ENCODE results near the gene SPATA46. TPM values are rescaled to one million over a fixed set of nuclear protein-coding genes. Genes with fewer than 3 reads are reported as not detected.

Gene SPATA46
- total and polyA plus RNA-seq, 7 donors, result not detected

- H3K27me3 ChIP-seq, result no peaks in the 10 kb centered on the region
- TF ChIP-seq POLR2AphosphoS5 (IDR thresholded peaks at IDR 0.05) (no peak), POLR2A (IDR thresholded peaks at IDR 0.05) (no peak), EP300 (IDR thresholded peaks at IDR 0.05) (no peak)
- TF ChIP-seq, protein P1, sequence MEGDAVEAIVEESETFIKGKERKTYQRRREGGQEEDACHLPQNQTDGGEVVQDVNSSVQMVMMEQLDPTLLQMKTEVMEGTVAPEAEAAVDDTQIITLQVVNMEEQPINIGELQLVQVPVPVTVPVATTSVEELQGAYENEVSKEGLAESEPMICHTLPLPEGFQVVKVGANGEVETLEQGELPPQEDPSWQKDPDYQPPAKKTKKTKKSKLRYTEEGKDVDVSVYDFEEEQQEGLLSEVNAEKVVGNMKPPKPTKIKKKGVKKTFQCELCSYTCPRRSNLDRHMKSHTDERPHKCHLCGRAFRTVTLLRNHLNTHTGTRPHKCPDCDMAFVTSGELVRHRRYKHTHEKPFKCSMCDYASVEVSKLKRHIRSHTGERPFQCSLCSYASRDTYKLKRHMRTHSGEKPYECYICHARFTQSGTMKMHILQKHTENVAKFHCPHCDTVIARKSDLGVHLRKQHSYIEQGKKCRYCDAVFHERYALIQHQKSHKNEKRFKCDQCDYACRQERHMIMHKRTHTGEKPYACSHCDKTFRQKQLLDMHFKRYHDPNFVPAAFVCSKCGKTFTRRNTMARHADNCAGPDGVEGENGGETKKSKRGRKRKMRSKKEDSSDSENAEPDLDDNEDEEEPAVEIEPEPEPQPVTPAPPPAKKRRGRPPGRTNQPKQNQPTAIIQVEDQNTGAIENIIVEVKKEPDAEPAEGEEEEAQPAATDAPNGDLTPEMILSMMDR (IDR thresholded peaks at IDR 0.05), result no peak
- DNase-seq, result no peak
- no peaks in the 10 kb centered on the region for H3K9me3 ChIP-seq
- no peak overlapping the region for H3K27ac ChIP-seq
- intact Hi-C loops (cut with DNase I), result no loop called here
- no peaks in the 10 kb centered on the region for H3K4me1 ChIP-seq
- H3K36me3 ChIP-seq, result no peaks in the 10 kb centered on the region
- 60 to 76% methylated on average over 3 of the region's 3 CpGs for whole genome bisulfite sequencing, 2 donors
- H3K4me3 ChIP-seq, result no peak overlapping the region
These were observed 46.8 kb downstream of the SPATA46 start for GRCh38 chr1:162329826-162330225.

- intact Hi-C loops (cut with DNase I), result no loop called here
- no peak overlapping the region for H3K27ac ChIP-seq
- no peaks in the 10 kb centered on the region for H3K9me3 ChIP-seq
- no peak overlapping the region for H3K4me3 ChIP-seq
- DNase-seq, result no peak
- no peaks in the 10 kb centered on the region for H3K4me1 ChIP-seq
- TF ChIP-seq POLR2AphosphoS5 (IDR thresholded peaks at IDR 0.05) (no peak), EP300 (IDR thresholded peaks at IDR 0.05) (no peak), POLR2A (IDR thresholded peaks at IDR 0.05) (no peak)
- TF ChIP-seq, protein P1 (IDR thresholded peaks at IDR 0.05), result no peak
- no peaks in the 10 kb centered on the region for H3K27me3 ChIP-seq
- no peaks in the 10 kb centered on the region for H3K36me3 ChIP-seq
These were observed 48.1 kb downstream of the SPATA46 start for GRCh38 chr1:162328512-162328911.

DNA sequence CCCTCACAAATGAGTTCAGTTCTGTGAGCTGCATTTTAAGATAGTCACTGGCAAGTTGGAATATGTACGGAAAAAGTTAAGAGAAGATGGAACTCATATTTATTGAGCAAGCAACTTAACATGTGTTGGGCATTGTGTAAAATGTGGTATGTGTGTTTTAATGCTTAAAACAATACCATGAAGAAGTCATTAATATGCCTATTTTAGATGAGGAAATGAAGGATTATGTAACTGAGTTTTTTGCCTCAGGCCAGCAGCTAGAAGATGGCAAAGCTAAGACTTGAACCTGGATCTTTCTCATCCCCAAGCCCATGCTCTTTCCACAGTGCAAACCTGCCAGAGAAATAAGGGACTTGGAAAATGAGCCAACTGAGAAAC is 48.9 kb downstream of the SPATA46 start:
- 90 to 93% methylated on average over 1 of the region's 1 CpG for WGBS, 2 donors
- Histone ChIP-seq H3K4me1 (no peaks in the 10 kb centered on the region), H3K4me3 (no peak overlapping the region), H3K27me3 (no peaks in the 10 kb centered on the region), H3K27ac (no peak overlapping the region), H3K36me3 (no peaks in the 10 kb centered on the region), H3K9me3 (no peaks in the 10 kb centered on the region)
- TF ChIP-seq, protein P1 (IDR thresholded peaks at IDR 0.05), result no peak
- TF ChIP-seq EP300 (IDR thresholded peaks at IDR 0.05) (no peak), POLR2A (IDR thresholded peaks at IDR 0.05) (no peak), POLR2AphosphoS5 (IDR thresholded peaks at IDR 0.05) (no peak)
- intact Hi-C loops (cut with DNase I), result no loop called here
- no peak for DNase-seq

- Histone ChIP-seq H3K9me3 (no peaks in the 10 kb centered on the region), H3K27ac (no peak overlapping the region), H3K27me3 (no peaks in the 10 kb centered on the region), H3K36me3 (no peaks in the 10 kb centered on the region), H3K4me1 (no peaks in the 10 kb centered on the region), H3K4me3 (no peak overlapping the region)
- TF ChIP-seq, protein P1 (IDR thresholded peaks at IDR 0.05), result no peak
- TF ChIP-seq EP300 (IDR thresholded peaks at IDR 0.05) (no peak), POLR2AphosphoS5 (IDR thresholded peaks at IDR 0.05) (no peak)
- DNase-seq, result no peak
- 86 to 89% methylated on average over 2 of the region's 2 CpGs for WGBS, 2 donors
- intact Hi-C loops (cut with DNase I), result no loop called here
These were observed 49.4 kb downstream of the SPATA46 start for GRCh38 chr1:162327144-162327787.

GRCh38 chr1:162326559-162326958 is 50.1 kb downstream of the SPATA46 start:
- no peaks in the 10 kb centered on the region for H3K9me3 ChIP-seq
- no peak for TF ChIP-seq POLR2AphosphoS5 (IDR thresholded peaks at IDR 0.05)
- no peak for TF ChIP-seq POLR2A (IDR thresholded peaks at IDR 0.05)
- no peak for TF ChIP-seq EP300 (IDR thresholded peaks at IDR 0.05)
- TF ChIP-seq, protein P1 (IDR thresholded peaks at IDR 0.05), result no peak
- no peaks in the 10 kb centered on the region for H3K36me3 ChIP-seq
- no peak overlapping the region for H3K4me3 ChIP-seq
- H3K27ac ChIP-seq, result no peak overlapping the region
- no peak for DNase-seq
- intact Hi-C loops (cut with DNase I), result no loop called here
- H3K4me1 ChIP-seq, result no peaks in the 10 kb centered on the region
- no peaks in the 10 kb centered on the region for H3K27me3 ChIP-seq
